Breast epithelium (tissue), 3 donors: ENCODE results near the gene COL16A1.

Source experiments
- POLR2A ChIP-seq: fragments of 450-650 bp; IDR thresholded peaks from one replicate; pipeline ENCODE4 v1.6.1; 2016; ENCODE audit warnings: antibody characterized with exemption, mild to moderate bottlenecking, moderate library complexity
- POLR2AphosphoS5 ChIP-seq, 3 donors: sonication (generic); formaldehyde crosslinking; IDR thresholded peaks; one replicate each; pipeline ENCODE4 v1.6.1; 2017; ENCODE audit warnings: antibody characterized with exemption in 3 of 3
- TF ChIP-seq, protein P1 (sequence below), 3 donors: fragments of 450-650 bp; IDR thresholded peaks; one replicate each; pipeline ENCODE4 v1.5.1; 2016 to 2017; ENCODE audit warnings: antibody characterized with exemption in 3 of 3, mild to moderate bottlenecking in 3 of 3, moderate library complexity in 3 of 3

DNA sequence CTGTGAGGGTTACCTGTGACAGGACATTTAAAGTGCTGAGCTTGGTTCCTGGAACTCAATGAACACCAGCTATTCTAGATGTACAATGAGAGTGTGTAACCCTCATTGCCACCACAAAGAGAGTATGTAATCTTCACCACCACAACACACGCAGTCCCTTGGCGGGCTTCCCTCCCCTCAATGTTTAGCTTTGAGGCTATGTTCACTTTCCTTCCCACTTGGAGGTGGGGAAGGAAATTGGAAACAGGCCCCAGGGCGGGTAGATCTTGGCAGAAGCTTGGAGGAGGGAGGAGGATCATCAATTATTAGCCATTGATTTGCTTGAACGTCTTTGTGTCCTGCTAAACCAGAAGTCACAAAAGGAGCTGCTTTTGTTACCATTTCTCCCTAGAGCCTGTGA, 8.3 kb upstream of the COL16A1 start:
- TF ChIP-seq, protein P1, sequence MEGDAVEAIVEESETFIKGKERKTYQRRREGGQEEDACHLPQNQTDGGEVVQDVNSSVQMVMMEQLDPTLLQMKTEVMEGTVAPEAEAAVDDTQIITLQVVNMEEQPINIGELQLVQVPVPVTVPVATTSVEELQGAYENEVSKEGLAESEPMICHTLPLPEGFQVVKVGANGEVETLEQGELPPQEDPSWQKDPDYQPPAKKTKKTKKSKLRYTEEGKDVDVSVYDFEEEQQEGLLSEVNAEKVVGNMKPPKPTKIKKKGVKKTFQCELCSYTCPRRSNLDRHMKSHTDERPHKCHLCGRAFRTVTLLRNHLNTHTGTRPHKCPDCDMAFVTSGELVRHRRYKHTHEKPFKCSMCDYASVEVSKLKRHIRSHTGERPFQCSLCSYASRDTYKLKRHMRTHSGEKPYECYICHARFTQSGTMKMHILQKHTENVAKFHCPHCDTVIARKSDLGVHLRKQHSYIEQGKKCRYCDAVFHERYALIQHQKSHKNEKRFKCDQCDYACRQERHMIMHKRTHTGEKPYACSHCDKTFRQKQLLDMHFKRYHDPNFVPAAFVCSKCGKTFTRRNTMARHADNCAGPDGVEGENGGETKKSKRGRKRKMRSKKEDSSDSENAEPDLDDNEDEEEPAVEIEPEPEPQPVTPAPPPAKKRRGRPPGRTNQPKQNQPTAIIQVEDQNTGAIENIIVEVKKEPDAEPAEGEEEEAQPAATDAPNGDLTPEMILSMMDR (IDR thresholded peaks at IDR 0.05), result no peak
- no peak for TF ChIP-seq POLR2A
- no peak for TF ChIP-seq POLR2AphosphoS5 (IDR thresholded peaks at IDR 0.05)
